Ascending aorta (tissue), 2 donors: ENCODE data around the gene DPYSL4. TPM values are rescaled to one million over a fixed set of nuclear protein-coding genes. Genes with fewer than 3 reads are reported as not detected.

Source experiments
- DNase-seq, 2 donors: peaks; one replicate each; pipeline ENCODE4 v3.0.0-alpha.2; 2019; ENCODE audit warnings: low spot score in 2 of 2
- H3K27ac ChIP-seq, 2 donors: fragments of 200-600 bp; sonication (generic); one replicate each; pipeline ENCODE4 v1.5.1; 2016 to 2017; ENCODE audit warnings: mild to moderate bottlenecking in 1 of 2
- H3K27me3 ChIP-seq: fragments of 200-600 bp; sonication (generic); one replicate; pipeline ENCODE4 v1.5.1; 2017
- H3K36me3 ChIP-seq, 2 donors: fragments of 200-600 bp; sonication (generic); one replicate each; pipeline ENCODE4 v1.5.1; 2016
- H3K4me1 ChIP-seq, 2 donors: fragments of 200-600 bp; sonication (generic); one replicate each; pipeline ENCODE4 v1.5.1; 2016 to 2017; ENCODE audit warnings: mild to moderate bottlenecking in 1 of 2
- H3K4me3 ChIP-seq, 2 donors: fragments of 200-600 bp; sonication (generic); one replicate each; pipeline ENCODE4 v1.5.1; 2016 to 2017; ENCODE audit warnings: mild to moderate bottlenecking in 1 of 2
- H3K9me3 ChIP-seq, 2 donors: fragments of 200-600 bp; sonication (generic); one replicate each; pipeline ENCODE4 v1.5.1; 2016
- CTCF ChIP-seq, 3 experiments: fragments of 200-600 bp in 2 of 3; fragments of 450-650 bp in 1 of 3; sonication (generic) in 2 of 3; IDR thresholded peaks; one replicate each; pipeline ENCODE4 v1.5.1; 2016 to 2019; ENCODE audit warnings: antibody characterized with exemption in 3 of 3, mild to moderate bottlenecking in 1 of 3, moderate library complexity in 1 of 3
- intact Hi-C: fragments of 100-400 bp; cut with DNase I; formaldehyde crosslinking; loops from one replicate; pipeline ENCODE4 v1.15.1; 2023
- total RNA-seq: library from RNA; depleted of rRNA; stranded (reverse); fragments of >200 nt; gene quantifications from one replicate; pipeline ENCODE4 v1.1.0, GENCODE V29; 2016

The DPYSL4 gene
- total RNA-seq, 1 donor from 2014 or later: not detected

- no peaks in the 10 kb centered on the region for H3K36me3 ChIP-seq
- intact Hi-C loops: loop anchor here (5.0 to 10.0 kb wide), 2 partner anchors 257 to 311 kb away; no protein-coding TSS in a partner anchor
- TF ChIP-seq CTCF (IDR thresholded peaks at IDR 0.05): no peak
- no peaks in the 10 kb centered on the region for H3K4me1 ChIP-seq
- no peaks in the 10 kb centered on the region for H3K27me3 ChIP-seq
- no peaks in the 10 kb centered on the region for H3K9me3 ChIP-seq
- no peak overlapping the region for H3K4me3 ChIP-seq
- H3K27ac ChIP-seq: no peak overlapping the region
- no peak for DNase-seq
These were observed 42.7 kb upstream of the DPYSL4 start for GRCh38 chr10:132144086-132144485.

GRCh38 chr10:132145002-132145401 is 41.7 kb upstream of the DPYSL4 start:
- H3K4me1 ChIP-seq: no peaks in the 10 kb centered on the region
- no peaks in the 10 kb centered on the region for H3K27me3 ChIP-seq
- intact Hi-C loops: loop anchor here (10.0 kb wide), 1 partner anchor 310 kb away; no protein-coding TSS in a partner anchor
- H3K27ac ChIP-seq: no peak overlapping the region
- no peak for DNase-seq
- H3K4me3 ChIP-seq: no peak overlapping the region
- H3K9me3 ChIP-seq: no peaks in the 10 kb centered on the region
- no peak for TF ChIP-seq CTCF (IDR thresholded peaks at IDR 0.05)
- H3K36me3 ChIP-seq: no peaks in the 10 kb centered on the region

GRCh38 chr10:132145521-132146185 is 41.1 kb upstream of the DPYSL4 start:
- H3K27me3 ChIP-seq: no peaks in the 10 kb centered on the region
- no peaks in the 10 kb centered on the region for H3K36me3 ChIP-seq
- intact Hi-C loops: loop anchor here (10.0 kb wide), 1 partner anchor 309 kb away; no protein-coding TSS in a partner anchor
- H3K27ac ChIP-seq: no peak overlapping the region
- no peak for DNase-seq
- no peaks in the 10 kb centered on the region for H3K9me3 ChIP-seq
- no peak for TF ChIP-seq CTCF (IDR thresholded peaks at IDR 0.05)
- no peak overlapping the region for H3K4me3 ChIP-seq
- no peaks in the 10 kb centered on the region for H3K4me1 ChIP-seq

- no peak for TF ChIP-seq CTCF (IDR thresholded peaks at IDR 0.05)
- no peaks in the 10 kb centered on the region for H3K9me3 ChIP-seq
- H3K4me1 ChIP-seq: no peaks in the 10 kb centered on the region
- H3K36me3 ChIP-seq: no peaks in the 10 kb centered on the region
- intact Hi-C loops: loop anchor here (10.0 kb wide), 1 partner anchor 309 kb away; no protein-coding TSS in a partner anchor
- H3K4me3 ChIP-seq: no peak overlapping the region
- DNase-seq: no peak
- H3K27me3 ChIP-seq: no peaks in the 10 kb centered on the region
- no peak overlapping the region for H3K27ac ChIP-seq
These were observed 40.5 kb upstream of the DPYSL4 start for GRCh38 chr10:132146271-132146671.

- Histone ChIP-seq H3K4me1 (no peaks in the 10 kb centered on the region), H3K27me3 (no peaks in the 10 kb centered on the region), H3K4me3 (no peak overlapping the region), H3K9me3 (no peaks in the 10 kb centered on the region), H3K27ac (no peak overlapping the region), H3K36me3 (no peaks in the 10 kb centered on the region)
- intact Hi-C loops: loop anchor here (10.0 kb wide), 1 partner anchor 308 kb away; no protein-coding TSS in a partner anchor
- no peak for TF ChIP-seq CTCF (IDR thresholded peaks at IDR 0.05)
- no peak for DNase-seq
These were observed 39.5 kb upstream of the DPYSL4 start for GRCh38 chr10:132146941-132147915.
